HG03108 (cell line): ENCODE measurements around the gene VTI1A.

Experiments
- ATAC-seq: cut with Tn5 transposase; IDR thresholded peaks from one replicate; pipeline ENCODE4 v1.9.1; 2021; ENCODE audit warnings: moderate library complexity; ENCODE audit not compliant: unreplicated experiment

VTI1A gene

GRCh38 chr10:112671743-112672142 lies 224.7 kb downstream of the VTI1A start:
- no peak for ATAC-seq

- ATAC-seq = no peak
These were observed 225.7 kb downstream of the VTI1A start for GRCh38 chr10:112672706-112673105.

- no peak for ATAC-seq
These were observed 228.6 kb downstream of the VTI1A start for GRCh38 chr10:112675560-112676083.

GRCh38 chr10:112677689-112678088 lies 230.7 kb downstream of the VTI1A start:
- no peak for ATAC-seq

- ATAC-seq = no peak
These were observed 231.6 kb downstream of the VTI1A start for GRCh38 chr10:112678581-112678980.

- no peak for ATAC-seq
These were observed 232.0 kb downstream of the VTI1A start for GRCh38 chr10:112678987-112679386.

GRCh38 chr10:112679392-112679791 lies 232.4 kb downstream of the VTI1A start:
- no peak for ATAC-seq

- no peak for ATAC-seq
These were observed 233.6 kb downstream of the VTI1A start for GRCh38 chr10:112680586-112680985.

GRCh38 chr10:112687647-112688046 lies 240.6 kb downstream of the VTI1A start:
- no peak for ATAC-seq

- ATAC-seq = no peak
These were observed 242.5 kb downstream of the VTI1A start for GRCh38 chr10:112689327-112690072.

GRCh38 chr10:112695539-112695938 lies 248.5 kb downstream of the VTI1A start:
- ATAC-seq = no peak

- no peak for ATAC-seq
These were observed 249.6 kb downstream of the VTI1A start for GRCh38 chr10:112696592-112696991.

- ATAC-seq = no peak
These were observed 251.3 kb downstream of the VTI1A start for GRCh38 chr10:112698133-112698817.

- no peak for ATAC-seq
These were observed 251.8 kb downstream of the VTI1A start for GRCh38 chr10:112698818-112699164.

- no peak for ATAC-seq
These were observed 253.2 kb downstream of the VTI1A start for GRCh38 chr10:112700215-112700671.

- ATAC-seq = no peak
These were observed 254.3 kb downstream of the VTI1A start for GRCh38 chr10:112701211-112701877.

GRCh38 chr10:112701878-112702255 lies 254.9 kb downstream of the VTI1A start:
- no peak for ATAC-seq

GRCh38 chr10:112706577-112706976 lies 259.6 kb downstream of the VTI1A start:
- ATAC-seq = no peak

- no peak for ATAC-seq
These were observed 261.4 kb downstream of the VTI1A start for GRCh38 chr10:112708461-112708860.

- ATAC-seq = no peak
These were observed 263.5 kb downstream of the VTI1A start for GRCh38 chr10:112710528-112710927.

GRCh38 chr10:112711366-112711765 lies 264.4 kb downstream of the VTI1A start:
- ATAC-seq = no peak

- ATAC-seq = no peak
These were observed 265.5 kb downstream of the VTI1A start for GRCh38 chr10:112712536-112712935.
